ENCODE data around the gene CTIF.

DNA sequence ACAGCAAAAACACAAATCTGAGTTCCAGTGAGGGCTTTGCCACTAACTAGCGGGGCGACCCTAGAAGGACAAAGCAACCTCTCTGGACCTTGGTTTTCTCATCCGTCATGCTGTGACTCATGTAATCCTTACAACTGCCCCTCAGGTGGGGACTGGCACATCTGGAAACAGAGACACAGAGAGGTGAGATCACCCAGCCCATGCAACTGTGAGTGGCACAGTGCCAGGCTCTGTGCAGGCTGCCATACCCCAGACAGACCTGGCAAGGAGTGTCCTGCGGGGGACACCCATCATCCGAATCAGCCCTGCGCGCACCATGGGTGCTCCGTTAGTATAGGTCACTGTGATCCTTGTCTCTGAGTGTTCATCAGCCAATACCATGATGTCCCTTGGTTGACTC lies 213.6 kb downstream of the CTIF start:
- TF ChIP-seq, protein P1, sequence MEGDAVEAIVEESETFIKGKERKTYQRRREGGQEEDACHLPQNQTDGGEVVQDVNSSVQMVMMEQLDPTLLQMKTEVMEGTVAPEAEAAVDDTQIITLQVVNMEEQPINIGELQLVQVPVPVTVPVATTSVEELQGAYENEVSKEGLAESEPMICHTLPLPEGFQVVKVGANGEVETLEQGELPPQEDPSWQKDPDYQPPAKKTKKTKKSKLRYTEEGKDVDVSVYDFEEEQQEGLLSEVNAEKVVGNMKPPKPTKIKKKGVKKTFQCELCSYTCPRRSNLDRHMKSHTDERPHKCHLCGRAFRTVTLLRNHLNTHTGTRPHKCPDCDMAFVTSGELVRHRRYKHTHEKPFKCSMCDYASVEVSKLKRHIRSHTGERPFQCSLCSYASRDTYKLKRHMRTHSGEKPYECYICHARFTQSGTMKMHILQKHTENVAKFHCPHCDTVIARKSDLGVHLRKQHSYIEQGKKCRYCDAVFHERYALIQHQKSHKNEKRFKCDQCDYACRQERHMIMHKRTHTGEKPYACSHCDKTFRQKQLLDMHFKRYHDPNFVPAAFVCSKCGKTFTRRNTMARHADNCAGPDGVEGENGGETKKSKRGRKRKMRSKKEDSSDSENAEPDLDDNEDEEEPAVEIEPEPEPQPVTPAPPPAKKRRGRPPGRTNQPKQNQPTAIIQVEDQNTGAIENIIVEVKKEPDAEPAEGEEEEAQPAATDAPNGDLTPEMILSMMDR (IDR thresholded peaks at IDR 0.05; ENCODE audit: low read length), result no peak
- TF ChIP-seq EZH2 (optimal IDR thresholded peaks at IDR 0.05; ENCODE audit: low read depth, low read length), result no peak
- no peak for TF ChIP-seq EZH2phosphoT487 (IDR thresholded peaks at IDR 0.05; ENCODE audit: low read length)

All from MM.1S (cell line).